DMS79 treated with DMSO at 0.1 percent for 48 hours (cell line): ENCODE results near the gene BOLA1.
A peak's percentile ranks its signal among the peaks of the same experiment; 100 is the strongest.
"Not testable (repeated sequence)": the region's sequence is repeated elsewhere in the genome, so short reads cannot be mapped to it uniquely, and the experiment has no call there.

Experiments used
- DNase-seq: peaks from one replicate; lab custom pipeline; 2025; lab: John Stamatoyannopoulos, UW

Gene BOLA1, protein sequence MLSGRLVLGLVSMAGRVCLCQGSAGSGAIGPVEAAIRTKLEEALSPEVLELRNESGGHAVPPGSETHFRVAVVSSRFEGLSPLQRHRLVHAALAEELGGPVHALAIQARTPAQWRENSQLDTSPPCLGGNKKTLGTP

DNA sequence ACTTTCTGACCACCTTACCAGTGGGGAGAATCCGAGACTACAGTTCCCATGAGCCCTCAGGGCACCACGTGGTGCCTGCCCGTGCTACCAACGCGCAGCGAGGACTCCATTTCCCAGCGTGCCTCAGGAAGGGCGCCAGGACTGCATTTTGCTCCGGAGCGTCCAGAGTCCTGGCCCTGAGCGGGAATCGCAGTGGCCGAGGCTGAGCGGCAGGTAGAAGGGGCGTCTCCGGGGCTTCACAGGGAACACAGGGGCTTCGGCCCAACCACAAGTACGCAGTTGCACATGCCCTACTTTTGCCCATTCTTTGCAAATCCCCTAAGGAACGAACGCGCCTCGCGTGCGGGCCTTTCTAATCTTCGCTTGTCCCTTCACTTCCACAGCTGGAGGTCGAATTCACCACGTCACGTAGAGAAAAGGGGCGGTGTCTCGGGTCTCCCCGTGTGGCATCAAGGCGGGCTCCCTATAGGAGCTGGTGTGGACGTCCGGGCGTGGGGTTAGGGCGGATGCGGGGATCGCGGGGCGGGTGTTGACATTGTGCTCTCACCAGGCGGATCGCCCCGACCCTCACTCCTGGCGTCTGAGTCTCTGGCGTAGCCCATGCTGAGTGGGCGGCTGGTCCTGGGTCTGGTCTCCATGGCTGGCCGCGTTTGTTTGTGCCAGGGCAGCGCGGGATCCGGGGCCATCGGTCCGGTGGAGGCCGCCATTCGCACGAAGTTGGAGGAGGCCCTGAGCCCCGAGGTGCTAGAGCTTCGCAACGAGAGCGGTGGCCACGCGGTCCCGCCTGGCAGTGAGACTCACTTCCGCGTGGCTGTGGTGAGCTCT, at the start of gene BOLA1:
Gene BOLA1 (plus strand): TSS at position 109 of the 825 bp plus-strand sequence. CDS start 492 bp downstream, at position 601.
- DNase-seq, result peak; percentile 90

DNA sequence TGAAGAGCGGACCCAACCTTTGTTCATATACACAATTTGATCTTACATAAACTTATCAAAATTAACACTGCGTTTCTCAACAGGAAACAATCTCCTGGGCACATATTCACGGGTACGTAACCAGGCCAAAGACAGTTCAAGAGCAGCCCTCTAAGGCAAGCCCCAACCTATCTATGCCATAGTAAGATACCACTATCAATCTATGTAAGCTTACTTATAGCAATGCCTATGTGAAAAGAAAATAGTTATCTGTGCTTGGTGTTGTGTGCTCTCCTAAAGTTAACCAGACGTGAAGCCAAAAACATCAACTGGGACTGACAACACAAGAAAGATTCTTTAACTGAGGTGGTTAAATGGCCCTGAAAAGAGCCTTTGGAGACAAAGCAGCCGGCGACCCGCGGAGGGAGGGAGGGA, 49.4 kb upstream of the BOLA1 start:
- DNase-seq, result peak; percentile 30

DNA sequence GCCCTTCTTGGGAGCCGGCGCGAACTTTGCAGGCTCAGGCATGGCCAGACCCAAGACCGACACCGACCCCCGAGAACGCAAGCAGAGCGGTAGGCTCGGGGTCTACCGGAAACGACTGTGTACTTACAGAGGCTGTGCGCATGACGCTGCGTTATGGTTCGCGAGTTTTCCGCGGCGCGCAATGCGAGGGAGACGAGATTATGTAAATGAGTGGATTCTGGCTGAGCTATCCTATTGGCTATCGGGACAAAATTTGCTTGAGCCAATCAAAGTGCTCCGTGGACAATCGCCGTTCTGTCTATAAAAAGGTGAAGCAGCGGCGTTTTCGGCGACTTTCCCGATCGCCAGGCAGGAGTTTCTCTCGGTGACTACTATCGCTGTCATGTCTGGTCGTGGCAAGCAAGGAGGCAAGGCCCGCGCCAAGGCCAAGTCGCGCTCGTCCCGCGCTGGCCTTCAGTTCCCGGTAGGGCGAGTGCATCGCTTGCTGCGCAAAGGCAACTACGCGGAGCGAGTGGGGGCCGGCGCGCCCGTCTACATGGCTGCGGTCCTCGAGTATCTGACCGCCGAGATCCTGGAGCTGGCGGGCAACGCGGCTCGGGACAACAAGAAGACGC, 48.5 kb upstream of the BOLA1 start:
- not testable (repeated sequence) for DNase-seq

DNA sequence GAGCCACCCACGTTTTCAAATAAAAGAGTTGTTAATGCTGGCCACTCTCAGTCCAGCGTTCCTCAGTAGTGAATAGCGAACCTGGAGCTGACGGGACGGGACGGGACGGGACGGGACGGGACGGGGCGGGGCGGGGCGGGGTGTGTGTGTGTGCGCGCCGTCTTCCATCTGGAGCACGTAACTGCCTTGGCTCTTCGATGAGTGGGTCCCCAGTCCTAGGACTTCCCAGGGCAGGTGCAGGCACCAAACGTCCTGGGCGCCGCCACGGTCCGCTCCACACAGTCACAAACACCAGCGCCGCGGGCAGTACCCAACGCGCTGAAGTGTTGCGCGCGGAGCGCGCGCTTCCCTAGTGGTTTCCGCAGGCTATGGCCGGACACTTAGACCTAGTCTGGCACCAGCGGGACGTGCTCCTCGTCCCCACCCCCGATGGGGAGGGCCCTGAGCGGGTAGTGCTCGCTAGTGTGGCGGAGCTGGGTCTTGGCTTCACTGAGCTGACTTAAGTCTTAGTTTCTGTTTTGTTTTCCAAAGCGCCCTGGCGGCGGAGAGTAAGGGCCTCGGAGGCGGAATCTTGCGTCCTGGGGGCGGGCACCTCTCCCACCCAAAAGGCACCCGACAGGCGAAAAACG, 47.7 kb upstream of the BOLA1 start:
- not testable (repeated sequence) for DNase-seq

DNA sequence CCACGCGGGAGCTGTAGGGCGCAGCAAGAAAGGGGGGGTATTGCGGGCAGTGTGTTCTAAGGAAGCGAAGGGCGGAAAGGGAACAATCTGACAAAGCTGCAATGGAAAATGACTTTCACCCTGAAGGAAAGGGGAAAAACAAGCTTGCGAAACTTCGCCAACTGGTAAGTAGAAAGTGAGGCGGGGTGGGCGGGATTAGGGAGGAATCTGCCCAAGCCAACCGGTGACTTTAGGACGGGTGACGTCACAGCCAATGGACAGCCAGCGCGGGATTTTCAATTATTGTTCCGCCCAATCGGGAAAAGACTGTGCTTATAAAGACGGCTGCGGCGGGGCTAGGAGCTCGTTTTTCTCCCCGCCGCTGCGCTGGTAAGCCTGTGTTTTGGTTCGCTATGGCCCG, 47.1 kb upstream of the BOLA1 start:
- not testable (repeated sequence) for DNase-seq

DNA sequence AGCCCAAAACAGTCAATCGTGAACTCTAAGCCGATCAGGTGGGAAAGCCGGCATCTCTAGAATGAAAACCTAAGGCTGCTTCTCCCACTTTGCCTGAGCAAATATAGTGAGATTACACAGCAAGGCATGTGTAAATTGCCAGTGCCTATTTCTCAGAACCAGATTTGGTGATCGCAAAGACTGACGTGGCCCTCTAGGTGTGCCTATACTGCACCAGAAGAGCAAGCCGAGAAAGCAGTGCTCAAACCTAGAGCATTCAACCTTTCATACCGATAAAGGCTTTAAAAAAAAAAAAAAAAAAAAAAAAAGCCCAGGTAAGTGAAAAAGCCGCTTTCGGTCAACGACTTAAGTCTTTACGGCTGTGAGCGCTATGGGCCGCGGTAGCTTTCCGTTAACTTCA, 39.1 kb upstream of the BOLA1 start:
- DNase-seq, result not testable (repeated sequence)

DNA sequence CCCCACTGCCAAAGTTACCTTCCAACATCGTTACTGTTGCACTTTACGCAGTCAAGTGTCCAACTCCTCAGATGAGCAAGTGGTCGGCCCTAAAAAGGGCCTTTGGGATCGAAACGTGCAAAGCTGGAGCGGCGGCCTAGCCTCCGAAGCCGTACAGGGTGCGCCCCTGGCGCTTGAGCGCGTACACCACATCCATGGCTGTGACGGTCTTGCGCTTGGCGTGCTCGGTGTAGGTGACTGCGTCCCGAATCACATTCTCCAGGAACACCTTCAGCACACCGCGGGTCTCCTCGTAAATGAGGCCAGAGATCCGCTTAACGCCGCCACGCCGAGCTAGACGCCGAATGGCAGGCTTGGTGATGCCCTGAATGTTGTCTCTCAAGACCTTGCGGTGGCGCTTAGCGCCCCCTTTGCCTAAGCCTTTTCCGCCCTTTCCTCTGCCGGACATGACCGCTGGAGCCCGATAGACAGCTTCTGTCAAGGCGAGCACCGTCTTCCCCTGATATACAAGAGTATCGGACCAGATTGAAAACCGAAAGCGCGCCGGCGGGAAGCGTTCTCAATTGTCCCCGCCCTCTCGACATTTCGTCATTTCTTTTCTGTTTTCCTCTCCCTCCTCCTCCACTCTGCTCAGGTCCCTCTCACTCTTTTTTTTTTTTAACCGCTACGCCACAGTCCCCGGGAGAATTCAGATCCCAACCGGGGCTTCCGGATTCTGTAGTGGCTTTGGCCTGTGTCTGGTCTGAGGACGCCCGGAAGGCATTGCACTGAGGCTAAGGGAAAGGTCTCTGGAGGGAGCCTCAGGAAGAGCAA, 38.5 kb upstream of the BOLA1 start:
- DNase-seq, result not testable (repeated sequence)

DNA sequence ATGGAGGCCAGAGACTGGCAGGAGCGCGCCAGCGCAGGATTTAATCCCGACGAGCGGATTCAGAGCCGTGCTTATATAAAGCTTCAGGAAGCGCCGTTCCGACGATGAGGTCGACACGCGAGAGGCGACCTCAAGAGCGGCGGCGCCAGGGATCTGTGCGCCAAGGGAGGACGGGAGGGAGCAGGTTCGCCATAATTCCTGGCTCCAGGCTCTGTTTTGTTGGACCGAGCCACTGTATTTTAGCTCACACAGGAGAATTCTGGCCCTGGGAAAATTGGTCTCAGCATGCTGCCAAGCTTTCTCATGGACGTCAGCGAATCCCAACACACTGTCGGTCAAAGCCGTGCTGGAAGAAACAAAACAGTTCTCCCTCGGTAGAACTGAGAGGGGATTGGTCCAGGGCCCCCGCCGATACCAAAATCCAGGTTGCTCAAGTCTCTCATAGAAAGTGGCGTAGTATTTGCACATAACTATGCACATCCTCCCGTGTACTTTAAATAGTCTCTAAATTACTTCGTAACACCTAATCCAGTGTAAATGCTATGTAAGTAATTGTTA, 37.8 kb upstream of the BOLA1 start:
- DNase-seq, result not testable (repeated sequence)

DNA sequence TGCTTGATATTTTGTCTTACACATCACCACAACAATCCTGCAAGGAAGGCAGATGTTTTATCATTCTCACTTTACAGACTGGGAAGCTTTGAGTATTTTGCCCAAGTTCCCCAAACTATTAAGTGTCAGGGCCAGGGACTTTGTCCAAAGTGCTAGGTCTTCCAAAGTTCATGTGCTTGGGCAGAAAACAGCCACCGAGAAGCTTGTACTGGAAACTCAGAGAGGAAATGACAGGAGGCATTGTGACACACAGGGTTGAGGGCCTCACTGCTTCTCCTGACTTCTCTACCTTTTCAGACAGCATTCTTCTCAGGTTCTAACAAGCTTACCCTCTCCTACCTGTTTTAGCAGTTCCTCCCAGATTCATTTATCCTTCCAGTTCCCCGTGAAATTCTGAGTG, 32.5 kb upstream of the BOLA1 start:
- DNase-seq, result not testable (repeated sequence)

DNA sequence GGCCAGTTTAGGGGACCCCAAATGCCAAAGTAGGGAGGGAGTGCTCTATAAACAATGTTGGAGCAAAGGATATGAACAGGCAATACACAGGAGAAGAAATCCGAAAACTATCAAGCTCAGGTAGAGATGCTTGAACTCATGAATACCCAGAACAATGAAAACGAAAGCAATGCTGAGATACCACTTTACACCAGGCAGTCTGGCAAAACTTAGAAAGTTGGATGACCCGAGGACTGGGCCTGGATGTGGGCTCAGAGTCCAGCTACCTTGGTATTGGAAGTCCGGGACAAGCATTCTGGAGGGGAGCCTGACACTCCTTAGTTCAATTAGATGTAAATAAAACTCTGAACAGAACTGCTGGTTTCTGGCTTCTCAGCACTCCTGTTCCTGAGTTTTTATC, 26.3 kb upstream of the BOLA1 start:
- not testable (repeated sequence) for DNase-seq

DNA sequence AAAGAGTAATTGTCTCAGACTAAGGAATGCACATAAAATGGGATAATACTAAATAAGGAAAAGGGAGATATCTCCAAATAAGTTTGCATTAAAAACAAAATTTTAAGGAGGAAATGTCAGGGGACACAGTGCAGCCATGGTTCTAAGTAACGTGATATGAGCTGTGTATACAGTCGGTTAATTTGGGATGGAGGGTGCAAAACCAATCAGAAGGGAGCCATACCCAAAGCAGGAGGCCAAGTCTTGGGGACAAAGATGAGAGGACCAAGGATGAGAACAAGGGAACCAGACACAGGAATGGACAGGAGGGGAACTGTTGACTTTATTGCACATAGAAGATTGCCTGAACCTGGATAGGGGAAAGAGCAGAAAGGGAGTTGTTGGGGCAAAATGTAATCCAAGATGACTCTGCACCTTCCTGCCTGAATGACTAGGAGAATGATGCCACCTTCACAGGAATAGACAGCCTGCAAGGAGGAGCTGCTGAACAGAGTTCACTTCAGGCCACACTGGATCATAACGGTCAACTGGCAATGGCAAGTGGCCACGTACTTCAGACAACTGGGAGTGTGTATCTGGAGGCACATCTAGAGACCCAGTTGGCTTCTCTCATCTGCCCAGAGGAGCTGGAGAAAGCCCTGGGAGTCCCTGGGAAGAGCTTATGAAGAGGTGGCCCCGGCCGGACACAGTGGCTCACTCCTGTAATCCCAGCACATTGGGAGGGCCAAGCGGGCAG, 22.0 kb upstream of the BOLA1 start:
- no peak for DNase-seq

DNA sequence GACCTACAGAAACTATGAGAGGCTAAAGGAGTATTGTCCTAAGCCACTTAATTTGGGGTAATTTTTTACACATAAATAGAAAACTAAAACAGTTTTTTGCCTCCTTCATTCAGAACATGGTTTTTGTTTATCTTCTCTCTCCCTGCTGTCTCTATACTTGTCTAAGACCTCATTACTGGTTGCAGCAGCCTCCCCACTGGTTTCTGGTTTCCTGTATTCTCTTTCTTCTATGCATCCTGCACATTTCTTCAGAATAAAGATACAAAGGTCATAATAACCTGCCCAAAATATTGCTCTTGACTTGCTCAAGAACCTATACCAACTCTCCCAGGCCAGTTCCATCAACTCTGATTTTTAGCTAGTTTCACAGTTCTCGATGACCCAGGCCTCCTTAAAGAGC, 19.8 kb upstream of the BOLA1 start:
- no peak for DNase-seq

DNA sequence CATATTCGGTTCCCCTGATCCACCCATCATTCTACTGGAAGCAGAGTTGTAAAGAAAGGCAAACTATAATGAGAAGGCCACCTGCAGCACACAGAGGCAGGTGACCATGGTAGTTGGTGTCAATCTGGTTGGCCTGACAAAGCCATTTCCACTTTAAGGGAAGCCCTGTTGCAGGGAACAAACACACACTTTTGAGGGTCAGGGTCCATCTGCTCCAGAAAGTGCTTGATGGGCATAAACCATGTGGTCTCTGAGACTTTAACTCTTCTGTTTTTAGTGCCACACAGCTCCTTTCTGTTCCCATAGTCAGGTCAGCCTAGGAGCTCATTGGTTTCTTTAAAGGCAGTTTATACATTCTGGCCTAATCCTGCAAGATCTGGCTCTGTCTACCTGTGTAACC, 17.5 kb upstream of the BOLA1 start:
- DNase-seq, result no peak

DNA sequence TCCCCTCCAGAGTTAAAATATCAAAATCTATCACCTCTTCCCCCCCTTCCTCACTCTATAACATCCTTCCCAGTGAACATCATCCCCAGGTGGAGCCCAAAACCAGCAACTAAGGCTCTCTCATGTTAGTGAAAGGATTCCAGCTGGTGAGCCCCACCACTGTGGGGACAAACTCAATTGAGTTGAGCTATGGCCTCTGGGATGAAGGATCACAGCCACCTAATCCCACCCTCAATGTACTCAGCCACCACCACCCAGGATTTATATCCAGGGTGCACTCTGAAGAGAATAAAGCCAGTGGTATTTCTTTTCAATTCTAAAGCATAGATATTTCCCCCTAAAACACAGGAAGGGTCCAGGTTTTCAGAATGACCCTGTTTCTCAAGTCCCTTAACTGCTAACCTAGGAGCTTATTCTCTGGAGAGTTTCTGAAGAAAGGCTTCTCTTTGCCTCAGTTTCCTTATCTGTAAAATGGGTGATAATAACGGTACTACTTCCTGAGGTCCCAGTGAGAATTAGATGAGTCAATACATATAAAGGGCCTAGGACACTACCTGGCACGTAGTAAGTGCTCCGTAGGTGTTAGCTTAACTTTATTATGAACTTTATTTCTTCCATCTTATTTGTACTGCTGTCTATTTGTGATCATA, 15.6 kb upstream of the BOLA1 start:
- DNase-seq, result no peak

DNA sequence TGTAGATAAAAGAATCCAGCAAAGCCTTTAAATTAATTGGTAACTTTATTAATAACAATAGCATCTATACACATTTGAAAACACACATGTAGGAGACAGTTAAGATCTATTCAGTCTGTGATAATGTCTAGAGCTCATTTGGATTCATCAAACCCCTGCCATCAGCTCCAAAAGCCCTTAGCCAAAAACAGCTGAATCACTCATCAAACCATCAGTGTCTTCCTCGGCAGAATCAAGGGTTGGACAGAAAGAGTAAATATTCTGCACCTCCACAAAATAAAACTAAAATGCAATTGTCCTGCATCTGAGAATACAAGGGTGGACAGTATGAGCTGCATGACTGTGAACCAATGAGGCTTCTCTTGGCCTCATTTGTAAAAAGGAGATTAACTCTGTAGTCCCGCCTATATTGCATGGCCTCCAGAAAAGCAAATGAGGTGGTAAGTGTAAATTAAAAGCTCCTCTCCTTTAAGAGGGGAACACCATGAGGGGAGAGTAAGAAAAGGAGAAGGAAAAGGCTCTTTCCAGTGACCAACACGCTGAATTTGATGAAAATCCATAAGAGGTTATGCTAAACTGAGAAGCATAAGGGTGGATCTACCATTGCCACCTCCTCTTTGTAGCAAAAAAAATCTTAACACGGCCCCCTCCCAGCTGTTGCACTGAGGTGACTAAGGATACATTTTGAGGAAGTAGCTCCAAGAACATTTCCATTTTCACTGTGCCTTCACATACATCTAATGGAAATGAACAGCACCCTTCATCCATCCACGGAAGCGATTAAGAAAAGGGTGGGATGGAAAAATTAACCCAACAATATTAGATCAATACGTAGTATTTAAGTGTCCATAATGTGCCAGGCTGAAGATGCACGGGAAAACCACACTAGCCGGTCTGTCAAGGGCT, 14.7 kb upstream of the BOLA1 start:
- peak; percentile 82 for DNase-seq

DNA sequence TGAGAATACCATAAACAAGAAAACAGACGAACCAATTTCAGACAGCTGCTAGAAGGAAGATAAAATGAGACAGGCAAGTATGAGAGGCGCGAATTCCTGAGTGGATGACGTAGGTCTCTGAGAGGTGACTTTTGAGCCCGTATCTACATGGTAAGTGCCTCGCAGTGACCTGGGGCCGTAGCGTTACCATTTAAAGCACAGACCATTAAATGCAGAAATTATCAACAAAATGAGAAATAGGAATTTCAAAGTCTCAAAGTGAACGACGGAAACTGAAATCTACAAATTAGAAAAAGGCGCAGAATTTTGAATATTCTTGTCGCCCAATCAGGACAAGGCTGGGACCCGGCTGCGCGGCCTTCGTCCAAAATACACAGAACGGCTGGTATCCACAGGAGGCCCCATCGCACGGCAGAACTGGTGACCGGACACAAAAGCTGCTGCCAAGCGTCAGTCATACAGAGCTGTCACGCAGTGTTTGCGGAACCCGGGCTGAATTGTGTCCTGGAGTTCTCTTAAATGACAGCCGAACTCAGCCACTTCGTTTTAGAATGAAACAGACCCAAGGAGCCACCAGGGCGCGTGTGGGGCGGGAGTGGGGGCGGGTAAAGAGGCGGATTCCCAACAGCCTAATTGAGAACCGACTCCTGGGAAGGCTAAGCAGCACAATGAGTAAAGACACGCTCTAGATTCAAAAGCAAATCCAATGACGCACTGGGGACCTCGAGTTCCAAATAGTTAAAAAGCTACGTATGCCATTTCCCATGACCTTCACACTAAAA, 13.8 kb upstream of the BOLA1 start:
- peak; percentile 92 for DNase-seq

DNA sequence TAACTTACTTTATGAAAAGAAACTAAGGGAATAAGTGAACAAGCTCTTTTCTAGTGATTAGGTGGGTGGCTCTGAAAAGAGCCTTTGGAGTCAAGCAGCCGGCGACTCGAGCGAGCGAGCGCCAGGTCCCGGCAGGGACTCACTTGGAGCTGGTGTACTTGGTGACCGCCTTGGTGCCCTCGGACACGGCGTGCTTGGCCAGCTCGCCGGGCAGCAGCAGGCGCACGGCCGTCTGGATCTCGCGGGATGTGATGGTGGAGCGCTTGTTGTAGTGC, 13.3 kb upstream of the BOLA1 start:
- DNase-seq, result not testable (repeated sequence)

DNA sequence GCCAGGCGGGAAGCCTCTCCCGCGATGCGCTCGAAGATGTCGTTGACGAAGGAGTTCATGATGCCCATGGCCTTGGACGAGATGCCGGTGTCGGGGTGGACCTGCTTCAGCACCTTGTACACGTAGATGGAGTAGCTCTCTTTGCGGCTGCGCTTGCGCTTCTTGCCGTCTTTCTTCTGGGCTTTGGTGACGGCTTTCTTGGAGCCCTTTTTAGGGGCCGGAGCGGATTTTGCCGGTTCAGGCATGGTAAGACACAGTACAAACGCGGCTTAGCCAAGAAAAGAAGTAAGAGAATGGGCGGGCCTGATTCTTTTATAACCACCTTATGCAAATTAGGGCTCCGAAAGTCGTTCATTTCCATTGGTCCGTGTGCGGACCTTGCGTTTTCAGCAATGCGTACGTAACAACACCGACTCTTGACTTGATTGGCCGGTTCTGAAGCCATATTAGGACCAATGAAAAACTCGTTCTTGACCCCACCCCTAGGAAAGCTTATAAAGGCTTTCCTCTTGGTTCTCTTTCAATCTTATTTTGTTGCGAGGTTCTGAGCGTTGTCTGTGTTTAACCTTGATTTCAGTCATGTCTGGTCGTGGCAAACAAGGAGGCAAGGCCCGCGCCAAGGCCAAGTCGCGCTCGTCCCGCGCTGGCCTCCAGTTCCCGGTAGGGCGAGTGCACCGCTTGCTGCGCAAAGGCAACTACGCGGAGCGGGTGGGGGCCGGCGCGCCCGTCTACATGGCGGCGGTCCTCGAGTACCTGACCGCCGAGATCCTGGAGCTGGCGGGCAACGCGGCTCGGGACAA, 12.8 kb upstream of the BOLA1 start:
- DNase-seq, result peak; percentile 97
